Duodenal mucosa (tissue), 2 donors: ENCODE measurements around the gene SCAP.
"Not testable (repeated sequence)": the region's sequence is repeated elsewhere in the genome, so short reads cannot be mapped to it uniquely, and the experiment has no call there.

ENCODE experiments used
- H3K27ac ChIP-seq: one replicate; pipeline ENCODE4 v1.7.0; 2013; ENCODE audit warnings: low read depth, low read length
- H3K27me3 ChIP-seq, 2 donors: one replicate each; pipeline ENCODE4 v1.7.0; 2013; ENCODE audit warnings: low read length in 2 of 2, control low read depth in 1 of 2; ENCODE audit not compliant: insufficient read depth in 2 of 2, control insufficient read depth in 1 of 2
- H3K36me3 ChIP-seq, 2 donors: one replicate each; pipeline ENCODE4 v1.7.0; 2013; ENCODE audit warnings: low read length in 2 of 2, control low read depth in 1 of 2; ENCODE audit not compliant: insufficient read depth in 2 of 2, control insufficient read depth in 1 of 2
- H3K4me1 ChIP-seq, 2 donors: one replicate each; pipeline ENCODE4 v1.7.0; 2013; ENCODE audit warnings: low read length in 2 of 2, control low read depth in 1 of 2; ENCODE audit not compliant: insufficient read depth in 2 of 2, control insufficient read depth in 1 of 2
- H3K4me3 ChIP-seq, 2 donors: one replicate each; pipeline ENCODE4 v1.7.0; 2013; ENCODE audit warnings: low read length in 2 of 2, low read depth in 1 of 2
- H3K9ac ChIP-seq, 2 donors: one replicate each; pipeline ENCODE4 v1.7.0; 2013; ENCODE audit warnings: low read length in 2 of 2, low read depth in 1 of 2
- H3K9me3 ChIP-seq, 2 donors: one replicate each; pipeline ENCODE4 v1.7.0; 2013; ENCODE audit warnings: low read length in 2 of 2, control low read depth in 1 of 2; ENCODE audit not compliant: control insufficient read depth in 1 of 2

SCAP gene

DNA sequence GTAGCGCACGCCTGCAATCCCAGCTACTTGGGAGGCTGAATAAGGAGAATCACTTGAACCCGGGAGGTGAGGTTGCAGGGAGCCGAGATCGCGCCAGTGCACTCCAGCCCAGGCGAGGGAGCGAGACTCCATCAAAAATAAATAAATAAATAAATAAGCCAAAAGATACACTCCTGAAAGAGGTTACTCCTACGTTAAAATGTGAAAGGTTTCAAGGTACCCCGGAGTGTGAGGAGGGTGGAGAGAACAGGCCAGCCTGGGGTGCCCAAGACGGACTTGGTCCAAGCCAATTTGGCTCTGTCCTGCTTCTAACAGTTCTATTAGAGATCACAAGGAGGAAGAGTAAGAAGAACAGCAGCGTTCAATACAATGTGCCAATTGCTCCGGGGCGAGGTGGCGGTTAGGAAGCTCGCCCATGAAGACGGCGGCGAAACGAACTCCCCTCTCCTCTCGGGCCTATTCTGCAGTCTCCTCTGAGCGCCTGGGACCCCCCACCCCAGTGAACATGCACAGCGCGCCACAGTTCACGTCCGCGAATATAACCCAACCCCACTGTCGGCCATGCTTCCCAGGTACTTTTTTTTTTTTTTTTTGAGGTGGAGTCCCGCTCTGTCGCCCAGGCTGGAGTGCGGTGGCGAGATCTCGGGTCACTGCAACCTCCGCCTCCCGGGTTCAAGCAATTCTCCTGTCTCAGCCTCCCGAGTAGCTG, 36.8 kb upstream of the SCAP start:
- Histone ChIP-seq H3K27ac (no peak overlapping the region), H3K4me3 (peak overlapping the region; percentile 91 to 93), H3K9me3 (no peaks in the 10 kb centered on the region), H3K9ac (peak overlapping the region; percentile 82 to 88), H3K36me3 (peaks cover 4 to 19% of the 10 kb centered on the region in 2 donors), H3K27me3 (no peaks in the 10 kb centered on the region), H3K4me1 (peaks cover 0 to 10% of the 10 kb centered on the region in 2 donors)

- not testable (repeated sequence) for H3K4me3 ChIP-seq, H3K4me1 ChIP-seq, H3K27me3 ChIP-seq, H3K9ac ChIP-seq, H3K9me3 ChIP-seq, H3K27ac ChIP-seq
- H3K36me3 ChIP-seq = peaks cover 22 to 49% of the 10 kb centered on the region in 2 donors
Measured at GRCh38 chr3:47505267-47505666, 29.5 kb upstream of the SCAP start.

DNA sequence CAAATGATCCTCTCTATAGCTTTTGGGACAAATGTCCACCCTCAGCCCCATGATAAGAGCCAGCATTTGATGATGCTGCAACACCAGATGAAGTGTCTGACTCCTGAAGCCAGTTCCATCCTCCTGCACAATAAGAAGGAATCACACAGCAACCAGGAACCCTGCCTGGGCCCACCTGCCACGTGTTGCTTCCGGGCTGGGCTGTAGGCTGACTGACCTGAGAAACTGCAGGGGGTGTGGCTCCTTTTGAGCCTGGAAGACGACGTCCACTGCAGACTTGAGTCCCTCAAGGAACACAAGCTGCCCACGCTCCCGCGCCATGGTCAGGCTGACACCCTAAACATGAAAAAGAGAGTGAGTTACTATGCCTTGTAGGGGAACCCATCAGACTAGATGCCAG, 28.4 kb upstream of the SCAP start:
- H3K36me3 ChIP-seq = peaks cover 23 to 44% of the 10 kb centered on the region in 2 donors
- H3K4me3 ChIP-seq = no peak overlapping the region
- H3K9me3 ChIP-seq = no peaks in the 10 kb centered on the region
- H3K27me3 ChIP-seq = no peaks in the 10 kb centered on the region
- no peak overlapping the region for H3K9ac ChIP-seq
- H3K4me1 ChIP-seq = no peaks in the 10 kb centered on the region
- no peak overlapping the region for H3K27ac ChIP-seq

GRCh38 chr3:47503033-47503432, 27.3 kb upstream of the SCAP start:
- no peaks in the 10 kb centered on the region for H3K27me3 ChIP-seq
- H3K4me3 ChIP-seq = no peak overlapping the region
- H3K9ac ChIP-seq = no peak overlapping the region
- H3K36me3 ChIP-seq = peaks cover 27 to 53% of the 10 kb centered on the region in 2 donors
- no peaks in the 10 kb centered on the region for H3K4me1 ChIP-seq
- H3K9me3 ChIP-seq = no peaks in the 10 kb centered on the region
- no peak overlapping the region for H3K27ac ChIP-seq

DNA sequence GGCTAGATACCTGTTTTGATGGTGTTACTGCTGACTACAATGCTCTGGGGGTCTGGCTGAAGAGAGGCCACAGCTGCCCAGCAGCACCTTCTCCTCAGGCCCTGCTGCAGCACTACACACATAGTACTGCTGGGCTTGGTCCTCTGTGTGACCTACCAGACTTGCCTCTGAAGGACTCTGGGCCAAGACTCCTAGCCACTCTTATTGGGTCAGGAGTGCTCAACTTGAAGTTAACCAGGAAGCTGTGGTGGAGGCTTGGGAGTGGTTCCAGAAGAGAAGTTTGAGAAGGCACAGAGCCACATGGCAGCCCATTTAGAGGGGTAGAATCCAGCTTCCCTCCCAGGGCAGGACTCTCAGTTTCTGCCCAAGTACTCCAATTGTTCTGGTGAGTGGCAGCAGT, 21.2 kb upstream of the SCAP start:
- Histone ChIP-seq H3K4me1 (no peaks in the 10 kb centered on the region), H3K27ac (no peak overlapping the region), H3K9ac (no peak overlapping the region), H3K4me3 (no peak overlapping the region), H3K27me3 (no peaks in the 10 kb centered on the region), H3K36me3 (peaks cover 38 to 54% of the 10 kb centered on the region in 2 donors), H3K9me3 (no peaks in the 10 kb centered on the region)

DNA sequence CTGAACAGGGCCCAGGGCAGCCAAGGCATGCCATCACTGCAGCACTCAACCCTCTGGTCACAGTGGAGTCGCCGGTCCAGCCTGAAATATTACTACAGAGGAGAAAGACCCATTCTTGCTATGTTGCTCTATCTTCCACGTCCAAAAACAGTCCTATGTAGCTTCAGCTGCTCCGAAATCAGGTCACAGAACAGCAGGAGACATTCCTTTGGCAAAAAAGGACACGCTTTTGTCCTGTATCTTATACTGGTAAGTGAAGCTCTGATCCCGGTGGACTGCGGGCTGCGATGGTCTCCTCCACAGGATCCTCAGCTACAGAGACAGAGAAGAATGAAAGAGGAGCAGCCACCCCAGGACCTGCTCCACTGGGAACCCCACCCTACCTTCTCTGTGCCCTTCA, 20.1 kb upstream of the SCAP start:
- Histone ChIP-seq H3K9ac (no peak overlapping the region), H3K27ac (no peak overlapping the region), H3K36me3 (peaks cover 28 to 45% of the 10 kb centered on the region in 2 donors), H3K4me3 (no peak overlapping the region), H3K4me1 (no peaks in the 10 kb centered on the region), H3K9me3 (no peaks in the 10 kb centered on the region), H3K27me3 (no peaks in the 10 kb centered on the region)

- H3K36me3 ChIP-seq = peaks cover 25 to 39% of the 10 kb centered on the region in 2 donors
- H3K27me3 ChIP-seq = no peaks in the 10 kb centered on the region
- no peak overlapping the region for H3K9ac ChIP-seq
- no peak overlapping the region for H3K4me3 ChIP-seq
- H3K4me1 ChIP-seq = no peaks in the 10 kb centered on the region
- no peak overlapping the region for H3K27ac ChIP-seq
- H3K9me3 ChIP-seq = no peaks in the 10 kb centered on the region
Measured at GRCh38 chr3:47495111-47495510, 19.4 kb upstream of the SCAP start.

GRCh38 chr3:47491777-47492176, 16.0 kb upstream of the SCAP start:
- no peak overlapping the region for H3K27ac ChIP-seq

DNA sequence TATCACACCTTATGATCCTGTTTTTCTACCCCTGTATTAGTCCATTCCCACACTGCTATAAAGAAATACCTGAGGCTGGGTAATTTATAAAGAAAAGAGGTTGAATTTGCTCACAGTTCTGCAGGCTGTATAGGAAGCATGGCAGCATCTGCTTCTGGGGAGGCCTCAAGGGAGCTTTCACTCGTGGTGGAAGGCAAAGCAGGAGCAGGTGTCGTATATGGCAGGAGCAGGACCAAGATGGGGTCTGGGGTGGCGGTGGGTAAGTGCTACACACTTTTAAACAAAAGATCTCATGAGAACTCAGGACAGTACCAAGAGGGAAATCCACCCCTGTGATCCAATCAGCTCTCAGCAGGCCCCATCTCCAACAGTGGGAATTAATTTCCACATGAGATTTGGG, 15.4 kb upstream of the SCAP start:
- H3K9ac ChIP-seq = no peak overlapping the region
- H3K4me3 ChIP-seq = no peak overlapping the region
- H3K4me1 ChIP-seq = no peaks in the 10 kb centered on the region
- no peaks in the 10 kb centered on the region for H3K9me3 ChIP-seq
- no peak overlapping the region for H3K27ac ChIP-seq
- H3K27me3 ChIP-seq = no peaks in the 10 kb centered on the region
- peaks cover 5 to 12% of the 10 kb centered on the region in 2 donors for H3K36me3 ChIP-seq

More at GRCh38 chr3:47491777-47492176, 16.0 kb upstream of the SCAP start:
- Histone ChIP-seq H3K4me3 (no peak overlapping the region), H3K27me3 (no peaks in the 10 kb centered on the region), H3K9ac (no peak overlapping the region), H3K36me3 (peaks cover 8 to 17% of the 10 kb centered on the region in 2 donors), H3K4me1 (no peaks in the 10 kb centered on the region), H3K9me3 (no peaks in the 10 kb centered on the region)

- Histone ChIP-seq H3K36me3 (no peaks in the 10 kb centered on the region), H3K4me1 (peaks cover 0 to 3% of the 10 kb centered on the region in 2 donors), H3K27ac (no peak overlapping the region), H3K27me3 (no peaks in the 10 kb centered on the region), H3K9ac (no peak overlapping the region), H3K9me3 (no peaks in the 10 kb centered on the region), H3K4me3 (no peak overlapping the region)
Measured at GRCh38 chr3:47487265-47487664, 11.5 kb upstream of the SCAP start.
